Activated CD8-positive, alpha-beta memory T cell treated with anti-CD3 and anti-CD28 coated beads for 1 hour (primary cell): Measurements from ENCODE around the gene DNAI7.
A peak's percentile ranks its signal among the peaks of the same experiment; 100 is the strongest.

ENCODE experiments used
- DNase-seq, 2 donors: peaks; one replicate each; pipeline ENCODE4 v3.0.0-alpha.2; 2020; ENCODE audit warnings: low read depth in 1 of 2; ENCODE audit errors: extremely low read depth in 1 of 2

The DNAI7 gene

DNA sequence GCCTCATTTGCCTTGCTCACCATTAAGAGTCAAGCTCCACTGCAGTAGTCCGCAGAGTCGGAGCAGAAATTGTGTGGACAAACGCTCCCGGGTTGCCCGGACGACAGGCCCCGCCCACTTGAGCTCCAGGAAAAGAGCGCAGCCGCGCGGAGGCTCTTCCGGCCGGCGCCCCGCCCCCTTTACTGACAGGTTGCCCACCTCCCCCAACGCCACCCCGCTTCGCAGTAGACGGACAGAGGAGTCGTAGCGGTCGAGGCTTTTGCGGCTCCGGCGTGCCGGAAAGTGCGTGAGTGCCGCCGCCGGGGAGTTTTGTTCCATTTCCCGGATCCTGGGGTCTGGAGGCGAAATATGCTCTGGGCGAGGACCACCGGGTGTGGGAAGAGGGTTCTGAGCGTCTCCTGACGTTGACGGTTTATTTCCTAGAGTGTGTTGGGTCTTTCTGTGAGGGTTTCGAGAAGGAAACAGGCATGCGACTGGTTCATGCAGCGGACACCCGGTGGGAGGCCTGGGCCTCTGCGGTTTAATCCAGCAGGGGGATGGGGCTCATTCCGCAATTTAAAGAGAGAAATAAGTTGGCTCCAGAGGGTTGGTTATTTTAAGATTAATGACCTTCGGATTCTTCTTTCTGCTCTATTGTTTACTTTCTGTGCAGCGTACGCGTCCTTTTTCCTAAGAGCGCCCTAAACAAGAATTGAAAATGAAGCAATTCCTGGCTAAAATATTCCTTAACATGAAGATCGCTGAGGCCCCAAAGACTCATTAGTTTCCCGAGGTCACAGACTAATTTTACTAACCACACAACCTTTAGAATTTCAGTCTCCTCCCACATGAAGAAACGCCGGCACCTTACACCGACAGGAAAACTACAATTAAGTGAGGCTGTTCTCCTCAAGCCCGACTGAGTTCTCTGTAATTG is at the start of gene DNAI7, which contains the start of gene ETFRF1:
TSS of gene DNAI7 (minus strand) at position 105 of the 916 bp plus-strand sequence. CDS start at position 23, 82 bp downstream.
TSS of gene ETFRF1 (plus strand) at position 182 of the 916 bp plus-strand sequence. CDS start 8,720 bp downstream, outside the sequence.
- DNase-seq = peak; percentile 94 to 98

- no peak for DNase-seq
Measured at GRCh38 chr12:25243680-25243990, 48.7 kb upstream of the DNAI7 start.

DNA sequence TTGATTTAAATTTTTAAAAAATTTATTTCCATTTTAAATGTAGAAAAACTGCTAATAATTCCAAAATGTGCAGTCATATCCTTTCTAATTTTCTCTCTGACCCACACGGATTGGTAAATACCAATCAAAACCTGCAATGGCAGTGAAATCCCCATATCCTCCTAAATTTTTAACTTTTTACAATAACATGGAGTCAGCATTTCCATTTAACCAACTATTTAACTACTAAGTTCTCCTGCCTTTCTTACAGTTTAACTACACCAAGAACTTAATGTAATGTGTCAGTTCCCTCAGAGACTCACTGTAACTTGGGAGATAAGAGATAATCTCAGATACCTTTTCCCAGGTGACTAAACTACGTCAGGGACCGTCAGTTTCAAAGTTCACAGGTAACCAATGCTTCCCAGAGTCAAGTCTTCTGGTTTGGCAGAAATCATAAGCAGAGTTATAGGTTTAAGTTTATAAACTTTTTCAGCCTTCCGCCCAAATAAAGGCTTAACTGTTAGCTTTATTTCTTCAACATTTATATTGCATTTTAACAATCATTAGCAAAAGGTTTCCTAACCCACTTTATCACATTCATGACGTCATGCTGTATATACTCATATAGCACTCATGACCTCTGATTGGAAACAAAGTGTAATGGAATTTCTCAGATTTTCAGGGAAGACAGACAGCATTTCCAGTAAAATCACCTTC is 48.2 kb upstream of the DNAI7 start:
- DNase-seq = no peak

DNA sequence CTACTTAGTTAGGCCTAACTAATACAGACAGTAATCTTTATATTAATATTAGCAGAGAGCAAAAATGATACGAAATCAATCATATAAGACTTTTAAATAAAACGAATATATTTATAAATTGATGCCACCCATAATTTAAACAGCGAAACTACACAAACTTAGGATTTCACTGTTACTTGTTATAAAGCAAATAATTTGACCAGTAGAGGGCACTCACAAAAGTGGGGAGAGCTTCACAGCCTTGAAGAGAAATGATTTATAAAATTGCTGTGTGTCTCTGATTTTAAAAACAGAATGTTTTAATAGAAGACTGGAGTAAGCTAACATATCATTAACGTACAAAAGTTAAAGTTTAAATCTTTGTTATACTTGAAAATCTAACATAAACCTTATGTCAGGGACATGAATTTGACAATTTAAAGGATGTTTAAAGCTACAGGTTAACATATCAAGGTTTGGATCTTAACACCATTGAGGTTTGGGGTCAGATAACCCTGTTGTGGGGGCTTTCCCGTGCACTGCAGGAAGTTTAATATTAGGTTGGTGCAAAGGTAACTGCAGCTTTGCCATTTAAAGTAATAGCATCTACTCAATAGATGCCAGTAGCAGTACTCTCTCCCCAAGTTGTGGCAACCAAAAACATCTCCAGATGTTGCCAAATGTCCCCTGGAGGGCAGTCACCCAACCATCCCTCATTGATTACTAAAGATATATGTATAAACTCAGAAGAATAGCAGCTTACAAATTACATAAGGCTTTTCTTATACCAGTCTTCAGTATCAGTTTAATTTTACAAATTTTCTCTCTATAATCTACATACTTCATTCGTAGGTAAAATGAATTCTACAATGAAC is 46.4 kb upstream of the DNAI7 start:
- no peak for DNase-seq

DNA sequence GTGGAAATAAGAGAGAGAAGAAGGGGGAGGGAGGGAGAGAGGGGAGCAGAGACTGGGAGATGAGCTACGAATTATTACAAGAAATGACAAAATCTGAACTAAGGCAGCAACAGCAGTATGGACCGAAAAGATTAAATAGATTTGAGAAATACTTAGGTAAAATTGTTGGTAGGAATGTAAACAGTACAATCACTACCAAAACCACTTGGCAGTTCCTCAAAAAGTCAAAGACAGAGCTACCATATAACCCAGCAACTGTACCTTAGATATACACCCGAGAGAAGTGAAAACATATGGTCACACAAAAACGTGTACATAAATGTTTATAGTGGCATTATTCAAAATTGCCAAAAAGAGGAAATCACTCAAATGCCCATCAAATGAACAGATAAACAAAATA is 41.7 kb upstream of the DNAI7 start:
- no peak for DNase-seq

GRCh38 chr12:25236190-25236589 is 41.2 kb upstream of the DNAI7 start:
- DNase-seq = no peak

DNA sequence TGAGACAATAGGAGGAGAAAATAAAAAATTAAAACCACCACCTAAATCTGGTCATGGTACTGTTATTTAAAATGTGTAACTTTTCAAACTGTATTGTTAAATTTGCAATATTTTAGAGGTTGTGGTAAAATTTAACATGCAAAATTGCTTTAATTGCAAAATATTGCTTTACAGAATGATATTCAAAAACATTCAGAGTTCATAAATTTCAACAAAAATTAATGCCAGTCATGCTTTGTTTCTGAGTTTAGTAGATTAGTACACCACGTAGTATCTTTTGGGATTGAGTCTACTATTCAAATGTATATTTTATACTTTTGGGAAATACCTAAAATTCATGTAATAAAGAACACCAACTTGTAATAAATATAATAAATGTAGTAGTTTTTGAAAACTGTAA is 18.4 kb upstream of the DNAI7 start:
- DNase-seq = no peak

- DNase-seq = no peak
Measured at GRCh38 chr12:25208554-25208953, 13.6 kb upstream of the DNAI7 start.

DNA sequence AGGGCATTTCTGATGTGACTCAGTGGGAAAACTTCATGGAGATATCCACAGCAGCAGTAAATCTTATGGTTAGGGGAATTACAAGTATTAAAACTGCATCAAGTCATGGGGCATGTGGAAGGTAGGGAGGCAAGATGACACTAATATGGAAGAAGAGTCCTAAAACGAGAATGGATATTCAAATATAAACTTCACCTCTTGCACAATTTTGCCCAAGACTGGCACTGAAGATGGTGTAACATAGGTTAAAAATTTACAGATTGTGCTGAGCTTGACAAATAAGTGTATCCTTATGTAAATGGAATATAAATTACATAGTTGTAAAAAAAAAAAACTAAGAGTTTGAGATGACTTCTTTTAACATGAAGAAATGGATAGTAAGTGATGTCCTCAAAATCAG is 12.9 kb upstream of the DNAI7 start:
- no peak for DNase-seq

DNA sequence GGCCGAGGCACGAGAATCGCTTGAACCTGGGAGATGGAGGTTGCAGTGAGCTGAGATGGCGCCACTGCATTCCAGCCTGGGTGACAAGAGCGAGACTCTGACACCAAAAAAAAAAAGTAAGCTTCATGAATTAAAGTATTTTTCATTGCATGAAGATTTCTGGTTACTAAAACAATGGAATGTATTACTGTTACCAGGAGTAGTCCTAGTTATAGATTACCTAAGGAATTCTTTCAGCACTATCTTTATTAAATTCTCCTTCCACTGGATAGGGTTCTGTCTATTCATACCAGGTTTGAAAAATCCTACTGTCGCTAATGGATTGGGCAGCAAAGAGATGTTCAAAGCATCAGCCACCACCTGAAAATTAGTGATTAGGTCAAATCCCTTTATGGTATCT is 12.5 kb upstream of the DNAI7 start:
- DNase-seq = no peak

DNA sequence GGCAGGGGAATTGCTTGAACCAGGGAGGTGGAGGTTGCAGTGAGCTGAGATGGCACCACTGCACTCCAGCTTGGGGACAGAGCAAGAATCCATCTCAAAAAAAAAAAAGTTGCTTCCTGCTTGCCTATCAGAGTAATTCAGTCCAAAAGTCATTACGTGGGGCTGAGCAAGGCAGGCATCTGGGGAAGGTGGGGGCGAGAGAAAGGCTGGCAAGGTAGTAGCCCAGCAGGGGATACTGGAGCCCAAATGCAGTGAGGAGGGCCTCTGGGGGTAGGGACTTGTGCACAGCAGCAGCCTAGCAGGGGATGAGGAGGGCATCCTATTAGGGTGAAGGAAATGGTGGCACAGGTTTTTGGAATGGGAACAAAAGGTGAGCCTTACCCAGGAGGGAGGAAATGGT is 7.2 kb upstream of the DNAI7 start:
- DNase-seq = no peak

DNA sequence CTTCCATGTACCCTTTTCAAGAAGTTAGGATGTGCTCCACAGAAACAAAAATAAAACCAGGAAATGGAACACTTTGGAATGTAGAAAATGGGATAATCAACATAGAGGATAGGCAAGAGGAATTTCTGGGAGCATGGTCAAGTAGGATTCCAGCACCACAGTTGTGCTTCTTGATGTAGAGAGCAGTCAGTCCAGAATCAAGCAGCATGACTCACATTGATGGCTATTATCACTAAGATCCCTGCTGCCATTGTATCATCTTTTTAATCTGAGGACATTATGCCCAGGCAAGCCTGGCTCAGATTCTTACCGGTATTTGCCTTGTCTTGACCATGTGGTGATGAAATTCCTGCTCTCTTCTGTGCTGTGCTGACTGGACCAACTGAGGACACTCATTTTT is 5.7 kb upstream of the DNAI7 start:
- DNase-seq = no peak

GRCh38 chr12:25197608-25198007 is 2.6 kb upstream of the DNAI7 start:
- DNase-seq = no peak

DNA sequence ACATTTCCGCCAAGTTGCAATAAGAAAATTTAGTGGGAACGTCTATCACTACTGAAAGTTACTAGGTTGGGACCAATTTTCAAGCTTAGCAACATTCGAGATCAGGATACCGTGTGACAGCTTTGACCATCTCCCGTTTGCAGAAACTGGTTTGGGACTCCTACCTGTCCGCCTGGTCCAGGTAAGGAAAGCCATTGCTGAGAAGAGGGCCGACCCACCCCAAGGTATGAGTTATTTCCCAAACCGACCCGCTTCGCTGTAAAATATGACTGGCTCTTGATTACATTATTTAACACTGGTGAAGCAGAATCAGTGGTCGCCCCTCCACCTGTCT is 271 bp downstream of the DNAI7 start:
- DNase-seq = no peak

DNA sequence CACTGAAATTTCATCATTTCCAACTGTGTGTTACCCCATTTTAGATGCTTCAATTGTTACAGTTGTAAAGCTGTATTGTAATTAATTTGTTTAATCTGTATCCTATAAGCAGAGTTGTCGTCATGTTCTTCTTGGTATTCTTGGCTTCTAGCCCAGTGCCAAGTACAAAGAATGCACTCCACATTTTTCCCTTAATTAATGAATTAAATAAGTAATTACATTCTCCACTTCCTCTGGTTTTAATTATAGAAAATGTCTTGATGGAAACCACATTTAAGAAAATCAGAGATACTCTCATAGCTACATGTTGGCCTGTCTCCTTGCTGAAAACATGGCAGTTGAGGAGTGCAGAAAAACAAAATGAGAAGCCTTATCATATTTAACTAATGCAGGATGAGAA is 746 bp downstream of the DNAI7 start:
- no peak for DNase-seq

DNA sequence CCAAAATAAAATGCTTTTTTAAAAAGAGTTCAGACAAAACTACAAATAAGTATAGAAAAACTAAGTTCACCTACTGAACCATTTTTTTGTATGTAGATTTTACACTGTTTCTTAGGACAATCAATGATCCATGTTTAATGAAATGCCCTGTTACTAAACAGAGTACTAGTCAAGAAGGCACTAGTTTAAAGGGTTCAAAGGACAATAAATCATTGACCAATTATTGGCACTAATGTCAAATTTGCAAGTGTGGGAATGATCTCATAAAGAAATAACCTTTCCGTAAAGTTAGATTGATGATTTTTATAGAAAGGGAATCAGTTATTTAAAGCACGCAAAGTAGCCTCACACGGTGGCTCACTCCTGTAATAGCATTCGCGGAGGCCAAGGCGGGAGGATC is 4.2 kb downstream of the DNAI7 start:
- DNase-seq = no peak

DNA sequence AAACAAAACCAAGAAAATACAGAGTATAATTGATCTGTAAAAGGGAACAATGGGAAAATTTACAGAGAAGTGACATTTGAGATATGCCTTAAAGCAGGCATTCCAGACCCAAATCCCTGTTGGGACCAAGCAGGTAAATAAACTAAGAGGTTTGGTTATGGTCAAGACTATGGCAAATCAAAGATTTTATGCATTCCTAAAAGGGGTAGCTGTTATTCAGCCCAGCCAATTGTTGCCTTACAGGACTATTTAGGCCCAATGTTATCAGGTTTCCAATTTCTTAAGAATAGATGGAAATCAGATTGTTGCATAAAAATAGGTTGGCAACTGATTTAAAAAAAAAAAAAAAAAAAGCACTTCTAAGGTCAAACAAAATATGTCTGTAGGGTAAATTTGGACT is 5.3 kb downstream of the DNAI7 start:
- DNase-seq = no peak

DNA sequence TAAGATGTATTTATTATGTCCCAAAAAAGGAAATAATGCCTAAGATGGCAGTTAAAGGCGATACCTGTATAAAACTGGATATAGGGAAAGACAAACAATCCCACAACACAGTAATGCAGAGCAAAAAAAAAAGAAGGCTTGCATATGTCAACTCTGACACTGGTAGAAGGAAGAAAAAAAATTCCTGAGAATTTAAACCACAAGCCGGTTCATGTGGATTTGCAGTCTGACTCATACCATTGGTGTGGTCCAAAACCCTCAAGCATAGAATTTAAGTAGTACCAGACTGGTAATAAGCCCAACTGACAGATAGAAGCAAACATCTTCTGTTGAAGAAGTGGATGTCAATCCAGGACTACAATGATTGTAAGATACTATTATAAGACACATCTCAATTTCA is 7.2 kb downstream of the DNAI7 start:
- no peak for DNase-seq

DNA sequence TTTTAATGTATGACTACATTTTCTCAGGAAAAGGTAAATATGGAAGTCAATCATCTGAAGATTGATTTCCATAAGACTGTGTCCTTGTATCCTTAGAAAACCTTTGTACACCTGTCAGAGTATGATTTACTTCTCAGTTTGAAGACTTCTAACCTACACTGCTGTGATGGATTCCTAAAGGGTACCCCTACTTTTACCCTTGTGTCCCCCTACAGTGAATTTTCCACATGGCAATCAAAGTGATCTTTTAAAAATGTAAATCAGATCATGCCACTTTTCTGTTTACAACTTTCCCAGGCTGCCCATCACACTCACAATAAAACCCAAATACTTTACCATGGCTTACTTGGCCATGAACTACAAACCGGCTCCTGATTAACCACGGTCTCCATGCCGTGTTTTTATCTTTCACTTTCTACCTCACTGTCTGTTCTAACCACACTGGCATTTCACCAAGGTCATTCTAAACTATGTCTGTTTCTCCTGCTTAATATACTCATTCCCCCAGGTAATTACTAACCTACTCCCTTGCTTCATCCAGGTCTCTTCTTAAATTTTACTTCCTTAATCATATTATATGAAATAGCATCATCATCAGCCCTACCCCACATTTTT is 8.1 kb downstream of the DNAI7 start:
- DNase-seq = no peak

GRCh38 chr12:25186038-25186787 is 8.7 kb downstream of the DNAI7 start:
- no peak for DNase-seq
